Hematopoietic multipotent progenitor cell treated with erythropoietin and hydrocortisone succinate and interleukin-3 and kit ligand, for 8 days (in vitro differentiated cells): Measurements from ENCODE around the gene GALNT17.

Experiments
- DNase-seq: peaks from one replicate; pipeline ENCODE4 v3.0.0-alpha.2; 2015

Gene GALNT17

DNA sequence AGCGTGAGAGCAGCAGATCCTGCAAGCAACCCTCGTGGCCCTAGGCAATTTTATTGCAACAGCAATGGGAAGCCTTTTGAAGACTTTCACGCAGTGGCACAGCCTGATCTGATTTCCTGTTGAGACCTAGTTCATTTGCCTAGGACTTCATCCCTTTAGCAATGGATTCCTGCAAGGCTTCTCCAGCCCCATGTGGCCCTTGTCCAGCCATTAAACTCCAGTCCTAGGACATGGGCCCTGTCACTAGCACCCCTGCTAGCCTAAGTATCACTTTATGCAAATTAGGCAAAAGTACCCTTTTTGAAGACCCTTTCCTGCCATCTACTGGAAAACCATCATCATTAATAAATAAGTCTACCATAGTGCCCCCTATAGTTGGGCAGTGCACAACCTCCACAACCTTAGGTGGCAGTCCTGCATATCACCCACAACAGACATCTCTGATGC is 379.4 kb downstream of the GALNT17 start:
- DNase-seq, result no peak

DNA sequence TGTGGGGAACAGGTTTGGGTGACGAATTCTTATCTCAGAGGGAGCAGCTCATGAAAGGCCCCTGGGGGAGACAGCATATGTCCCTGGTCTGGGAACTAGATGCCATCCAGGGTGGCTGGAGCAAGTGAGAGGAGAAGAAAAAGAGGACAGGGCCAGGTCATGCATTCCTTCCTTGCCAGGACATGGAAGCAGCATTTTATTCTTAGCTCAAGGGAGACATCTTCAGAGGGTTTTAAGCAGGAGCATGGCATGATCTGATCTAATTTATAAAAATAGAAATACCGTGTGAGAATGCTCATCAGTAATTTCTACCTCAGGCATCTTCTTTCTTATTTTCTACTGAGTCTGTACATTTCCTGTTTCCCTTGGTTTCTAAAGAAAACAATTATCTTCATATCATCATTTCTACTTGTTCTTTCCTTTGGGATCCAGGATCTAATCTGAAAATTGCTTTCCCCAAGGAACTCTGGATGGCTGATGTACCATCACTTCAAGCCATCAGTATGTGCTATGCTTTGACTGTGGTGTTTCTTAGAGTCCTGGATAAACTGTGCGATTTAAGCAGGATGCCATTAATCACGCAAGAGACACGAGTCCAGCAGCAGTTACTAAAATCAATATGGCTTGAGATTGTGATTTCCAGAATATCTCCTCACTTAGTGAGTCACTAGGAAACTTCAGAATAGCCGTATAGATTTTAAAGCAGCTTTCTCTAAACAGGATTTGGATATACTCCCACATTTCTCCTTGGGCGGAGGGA is 386.2 kb downstream of the GALNT17 start:
- no peak for DNase-seq

DNA sequence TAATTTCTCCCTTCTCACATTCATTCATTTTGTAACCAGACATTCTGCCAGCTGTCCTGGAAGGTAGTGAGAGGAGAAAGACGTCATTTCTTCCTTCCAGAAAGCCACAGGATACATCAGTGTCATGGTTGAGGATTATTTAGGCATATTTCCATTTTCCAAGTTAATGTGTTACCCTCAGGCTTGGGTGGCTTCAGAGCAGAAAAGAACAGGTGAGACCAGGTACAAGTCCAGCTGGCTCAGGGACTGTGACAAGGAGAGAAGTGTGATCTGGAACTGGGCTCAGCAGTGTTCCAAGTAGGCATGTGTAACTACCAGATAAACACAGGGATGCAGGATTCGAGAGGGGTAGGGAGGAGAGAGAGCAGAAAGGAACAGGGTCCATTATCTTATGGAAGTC is 386.9 kb downstream of the GALNT17 start:
- DNase-seq, result no peak

DNA sequence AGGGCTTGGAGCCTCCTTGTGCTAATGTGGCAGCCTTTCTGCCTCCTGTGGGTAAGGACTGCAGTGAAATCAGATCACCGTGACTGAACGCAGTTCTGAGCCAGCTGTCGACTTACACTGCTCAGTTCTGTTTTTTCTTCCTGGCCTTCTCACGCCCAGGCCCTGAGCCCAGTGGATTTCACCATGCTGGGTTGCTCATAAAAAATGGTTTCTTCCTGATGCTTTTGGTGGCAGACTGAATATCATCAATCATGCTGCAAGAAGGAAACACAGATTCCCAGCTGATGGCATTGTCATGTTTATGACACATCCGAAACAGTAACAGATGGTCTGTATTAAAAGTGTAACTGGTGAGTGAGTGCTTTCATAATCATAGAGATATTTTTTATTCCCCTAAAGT is 389.6 kb downstream of the GALNT17 start:
- DNase-seq, result no peak

DNA sequence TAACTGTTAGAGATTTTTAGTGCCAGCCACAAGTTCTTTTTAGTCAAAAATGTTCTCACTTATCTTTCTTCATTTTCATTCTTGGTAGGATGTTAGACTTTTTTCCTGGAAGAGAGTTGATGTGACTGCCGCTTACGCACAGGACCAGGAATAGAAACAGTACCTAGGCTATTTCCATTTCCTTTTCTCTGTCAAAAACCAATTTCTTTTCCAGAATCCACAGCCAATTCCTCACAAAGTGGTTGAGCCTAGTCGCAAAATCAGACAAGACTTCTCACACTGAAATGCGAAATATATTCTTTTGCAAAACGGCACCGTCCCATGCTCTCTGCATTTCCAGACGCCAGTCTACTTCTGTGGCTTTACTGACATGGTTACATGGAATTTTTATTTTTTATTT is 394.2 kb downstream of the GALNT17 start:
- no peak for DNase-seq

DNA sequence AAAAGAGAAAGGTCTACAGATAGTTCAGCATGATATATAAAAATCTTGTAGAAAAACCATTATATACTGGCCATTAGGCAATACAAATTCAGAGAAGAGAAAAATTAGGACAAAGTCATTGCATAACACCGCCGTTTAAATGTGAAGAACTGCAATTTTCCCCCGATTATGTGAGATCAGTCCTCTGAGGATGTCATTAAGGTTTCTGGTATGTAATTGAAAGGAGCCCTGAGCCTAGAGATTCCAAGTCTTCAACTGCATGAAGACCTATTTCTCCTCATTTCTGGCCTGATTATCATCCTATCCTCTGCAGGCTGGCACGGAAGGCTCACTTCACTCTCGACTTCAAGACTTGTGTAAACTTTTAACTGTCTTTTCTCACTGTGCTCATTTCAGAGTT is 395.3 kb downstream of the GALNT17 start:
- no peak for DNase-seq

DNA sequence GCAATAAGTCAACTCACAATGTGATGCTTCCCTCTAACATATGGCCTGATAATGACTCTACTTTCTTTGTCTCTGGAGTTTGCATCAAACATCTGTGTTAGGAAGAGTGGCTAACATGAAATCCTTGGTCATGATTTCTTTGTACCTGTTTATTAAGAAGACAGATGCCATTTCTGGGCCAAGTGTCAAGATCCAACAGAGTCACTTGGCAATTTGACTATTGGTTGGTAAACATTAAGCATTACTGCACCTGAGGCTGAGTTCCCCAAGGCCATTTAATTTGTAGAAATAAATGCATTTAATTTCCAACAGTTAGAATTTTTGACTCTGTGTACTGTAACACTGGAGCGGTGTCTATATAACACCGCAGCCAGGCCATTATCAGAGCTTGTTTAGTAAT is 403.7 kb downstream of the GALNT17 start:
- DNase-seq, result no peak

DNA sequence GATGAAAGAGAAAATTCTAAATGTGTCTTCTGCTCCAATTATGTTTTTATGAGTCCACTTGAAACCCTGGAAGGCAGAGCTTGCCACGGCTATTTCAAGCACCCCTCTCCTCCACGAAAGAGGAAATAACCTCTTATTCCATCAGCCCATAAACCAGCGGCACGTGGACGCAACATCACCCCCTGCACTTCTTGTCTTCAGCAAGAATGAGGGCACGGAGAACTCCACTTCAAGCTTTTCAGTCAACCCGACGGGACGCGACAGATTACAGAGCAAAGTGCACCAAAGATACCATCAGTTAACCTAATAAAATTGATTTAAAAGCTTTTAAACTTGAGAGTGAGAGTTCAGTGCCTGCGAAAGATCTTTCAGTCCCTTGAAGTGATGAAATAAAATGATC is 406.3 kb downstream of the GALNT17 start:
- DNase-seq, result no peak

DNA sequence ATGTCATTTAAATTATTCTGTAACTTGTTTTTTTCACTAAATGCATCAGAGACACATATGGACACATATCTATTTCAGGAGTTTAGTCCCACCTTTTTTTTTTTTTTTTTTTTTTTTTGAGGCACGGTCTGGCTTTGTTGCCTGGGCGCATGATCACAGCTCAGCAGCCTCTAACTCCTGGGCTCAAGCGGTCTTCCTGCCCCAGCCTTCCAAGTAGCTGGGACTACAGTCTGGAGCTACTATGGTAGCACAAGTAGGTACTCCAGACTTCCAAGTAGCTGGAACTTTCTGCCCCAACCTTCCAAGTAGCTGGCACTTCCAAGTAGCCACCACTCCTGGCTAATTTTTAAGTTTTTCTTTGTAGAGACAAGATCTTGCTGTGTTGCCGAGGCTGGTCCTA is 407.7 kb downstream of the GALNT17 start:
- no peak for DNase-seq

DNA sequence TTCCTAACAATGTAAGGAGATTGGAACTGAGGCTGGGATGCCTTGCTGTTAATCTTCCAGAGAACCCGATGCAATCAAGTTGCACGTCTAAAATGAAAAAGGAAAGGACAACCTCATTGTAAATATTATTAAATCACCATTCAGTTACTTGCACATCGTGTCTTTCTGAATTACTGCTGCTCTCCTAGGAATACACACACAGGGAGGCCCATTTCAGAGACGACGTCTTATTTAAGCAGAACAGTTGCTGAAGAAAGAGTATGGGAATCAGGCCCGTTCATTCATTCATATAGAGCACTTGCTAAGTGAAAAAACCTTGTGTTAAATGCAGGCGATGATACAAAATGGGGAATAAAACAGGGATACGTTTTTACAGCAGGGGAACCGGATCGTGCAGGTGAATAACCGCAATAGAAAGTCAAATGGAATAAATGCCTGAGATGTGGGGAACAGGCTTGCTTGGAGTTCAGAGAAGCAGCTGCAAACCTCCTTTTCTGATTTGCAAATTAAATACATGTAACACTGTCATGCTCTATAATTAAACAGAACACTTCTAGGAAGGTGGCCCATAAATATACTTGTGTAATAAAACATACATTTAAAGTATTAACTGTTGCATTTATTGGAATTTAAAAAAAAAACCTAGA is 409.9 kb downstream of the GALNT17 start:
- no peak for DNase-seq

DNA sequence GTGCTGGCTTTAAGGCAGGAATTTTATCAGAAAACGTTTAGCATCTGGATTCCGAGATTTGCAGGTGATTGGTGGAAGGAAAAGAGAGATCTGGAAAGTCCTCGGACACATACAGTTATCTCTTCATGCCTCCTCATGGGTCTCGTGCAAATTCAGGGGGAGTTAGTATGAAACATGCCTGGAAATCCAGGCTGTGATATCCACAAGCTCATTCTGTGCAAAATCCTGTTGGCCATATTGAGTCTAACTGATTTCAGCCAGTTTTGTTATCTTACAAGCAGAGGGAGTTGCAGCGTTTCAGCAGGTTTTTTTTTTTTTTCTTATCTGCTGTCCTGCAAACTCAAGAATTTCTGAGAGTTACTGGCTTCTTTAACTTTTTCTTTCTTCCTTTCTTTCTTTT is 411.5 kb downstream of the GALNT17 start:
- DNase-seq, result no peak

DNA sequence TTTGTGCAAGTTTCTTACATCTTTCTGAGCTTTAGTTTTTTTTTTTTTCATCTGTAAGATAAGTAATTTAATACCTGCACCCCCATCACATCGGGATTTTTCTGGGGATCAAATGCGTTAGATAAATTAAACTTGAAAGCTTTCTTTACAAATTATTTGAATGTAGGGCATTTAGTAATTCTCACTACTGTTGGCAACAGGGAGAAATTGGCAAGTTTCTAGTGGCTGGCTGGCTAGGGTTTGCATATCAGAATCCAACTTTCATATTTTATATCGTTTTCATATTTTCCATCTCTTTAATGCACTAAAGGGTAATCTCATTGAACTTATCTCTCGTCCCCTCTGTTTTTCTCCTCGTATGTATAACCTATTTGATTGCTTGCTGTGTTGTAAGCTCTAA is 412.9 kb downstream of the GALNT17 start:
- no peak for DNase-seq

DNA sequence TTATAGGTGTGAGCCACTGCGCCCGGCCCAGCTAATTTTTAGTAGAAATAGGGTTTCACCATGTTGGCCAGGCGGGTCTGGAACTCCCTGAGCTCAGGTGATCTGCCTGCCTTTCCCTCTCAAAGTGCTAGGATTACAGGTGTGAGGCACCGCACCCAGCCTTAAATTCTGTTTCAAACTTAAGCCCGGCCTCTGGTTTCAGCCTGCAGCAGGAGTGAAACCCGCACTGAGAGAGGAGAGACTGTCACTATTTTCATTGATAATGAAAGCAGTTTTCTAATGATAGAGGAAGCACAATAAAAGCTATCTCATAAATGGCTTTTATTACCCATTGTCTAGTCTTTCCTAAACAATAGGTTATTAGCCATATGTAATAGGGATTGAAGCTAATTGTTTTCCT is 415.5 kb downstream of the GALNT17 start:
- no peak for DNase-seq

DNA sequence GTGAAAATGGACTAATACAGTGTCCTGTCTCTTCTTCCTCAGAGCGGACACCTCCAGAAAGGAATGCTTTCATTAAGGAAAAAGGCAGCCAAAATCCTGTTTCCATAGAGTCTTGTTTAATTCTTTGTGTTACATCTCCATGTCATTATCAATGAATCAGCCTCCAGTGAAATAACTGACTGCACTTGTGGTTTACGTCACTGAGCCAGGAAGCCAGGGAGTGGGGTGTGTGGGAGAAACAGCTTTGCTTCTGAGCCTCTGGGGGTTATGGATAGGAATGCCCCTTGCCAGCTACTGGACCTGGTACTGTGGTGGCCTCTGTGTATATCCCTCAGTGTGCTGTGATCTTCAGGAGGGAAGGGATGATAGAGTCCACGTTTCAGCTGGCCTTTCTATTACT is 416.8 kb downstream of the GALNT17 start:
- no peak for DNase-seq

DNA sequence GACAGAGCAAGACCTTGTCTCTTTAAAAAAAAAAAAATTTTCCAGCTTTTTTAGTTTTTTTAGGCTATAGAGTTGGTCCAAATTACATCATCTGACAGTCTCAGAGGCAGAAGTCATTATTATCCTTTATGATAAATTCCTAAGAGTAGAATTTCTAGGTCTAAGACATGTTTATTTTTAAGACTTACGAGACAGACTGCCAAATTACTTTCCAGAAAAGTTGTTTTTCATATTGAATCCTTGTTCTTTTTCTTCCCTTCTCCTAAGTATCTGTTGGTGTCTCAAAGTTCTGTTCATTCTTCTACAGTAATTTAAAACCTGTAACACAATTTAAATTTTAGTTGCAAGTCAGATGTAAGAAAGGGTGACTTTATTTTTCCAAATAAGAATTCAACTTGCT is 421.4 kb downstream of the GALNT17 start:
- DNase-seq, result no peak

DNA sequence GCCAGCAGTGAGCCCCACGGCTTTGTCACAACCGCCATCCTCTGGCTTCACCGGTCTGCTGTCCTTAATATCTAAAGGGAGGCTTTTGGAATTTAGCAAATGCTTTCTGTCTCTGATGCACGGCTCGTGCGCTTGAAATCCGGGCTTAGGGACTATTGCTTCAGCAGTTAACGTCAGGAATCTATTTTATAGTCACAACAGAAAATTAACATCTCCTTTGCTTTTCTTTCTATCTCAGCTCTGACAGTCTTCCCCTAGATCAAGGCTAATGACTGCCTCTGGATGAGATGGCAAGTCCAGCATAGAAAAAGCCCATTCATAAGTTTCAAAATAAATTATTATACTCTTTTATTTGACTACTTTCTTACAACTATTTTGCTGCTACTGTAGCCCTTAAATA is 423.8 kb downstream of the GALNT17 start:
- DNase-seq, result no peak

DNA sequence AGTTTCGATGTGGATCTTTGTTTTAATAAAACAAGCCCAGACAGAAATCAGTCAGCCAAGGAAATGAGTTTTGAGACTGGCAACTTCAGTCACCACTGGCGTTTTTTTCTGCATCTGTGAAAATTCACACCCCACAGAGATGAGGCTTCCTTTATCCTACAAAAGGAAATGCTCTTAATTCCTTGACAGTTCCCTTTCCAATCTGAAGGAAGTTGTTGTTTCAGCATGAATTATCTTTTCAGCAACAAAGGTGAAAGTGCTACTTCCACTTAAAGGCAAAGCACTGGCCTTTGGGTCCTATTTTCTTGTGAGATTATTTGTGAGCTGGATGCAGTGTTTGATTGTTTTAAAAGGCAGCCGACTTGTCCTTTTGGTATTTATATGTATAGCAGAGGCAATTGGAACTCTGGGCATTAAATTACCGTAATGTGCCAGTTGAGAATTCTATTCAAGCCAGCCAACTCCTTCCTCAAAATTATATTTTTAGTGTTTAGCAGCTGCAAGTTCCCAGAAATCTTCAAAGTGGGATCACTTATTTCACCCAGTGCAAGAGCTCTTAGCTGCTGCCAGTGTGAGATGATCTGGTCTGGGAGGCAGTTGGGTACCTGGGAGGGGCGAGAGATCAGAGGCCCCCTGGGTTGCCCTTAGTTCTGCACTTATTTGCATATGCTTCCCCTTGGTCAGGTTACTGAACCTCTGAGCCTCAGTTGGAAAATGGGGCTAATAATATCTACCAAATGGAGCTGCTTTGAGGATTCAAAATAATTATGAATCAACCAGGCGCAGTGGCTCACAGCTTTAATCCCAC is 427.1 kb downstream of the GALNT17 start:
- DNase-seq, result no peak

DNA sequence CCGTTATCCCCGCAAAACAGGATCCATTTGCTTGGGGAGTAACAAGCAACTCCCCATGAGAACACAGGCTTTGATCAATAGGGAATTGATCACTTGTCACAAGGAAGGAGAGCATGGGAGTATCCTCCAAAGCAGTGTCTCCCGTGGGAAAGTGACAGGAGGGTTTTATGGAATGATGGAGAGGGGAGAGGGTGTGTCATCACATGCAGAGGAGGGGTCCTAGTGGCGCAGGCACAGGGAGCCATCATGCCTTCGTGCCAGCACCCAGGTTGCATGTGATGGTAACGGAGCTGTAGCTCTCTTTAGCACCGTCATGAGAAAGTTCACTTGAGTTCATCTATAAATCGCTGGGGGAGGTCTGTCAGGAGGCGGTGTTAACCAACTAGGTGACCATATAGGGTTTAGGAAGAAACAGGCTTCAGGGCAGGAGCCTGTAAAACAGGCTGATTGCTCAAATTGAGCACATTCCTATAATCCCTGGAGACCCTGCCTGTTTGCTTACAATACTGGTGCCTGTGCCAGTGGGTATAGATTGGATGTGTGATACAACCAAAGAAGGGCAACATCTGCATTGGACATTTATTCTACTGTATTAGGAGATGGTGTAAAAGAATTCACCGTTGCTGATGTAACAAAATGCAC is 428.5 kb downstream of the GALNT17 start:
- DNase-seq, result no peak

DNA sequence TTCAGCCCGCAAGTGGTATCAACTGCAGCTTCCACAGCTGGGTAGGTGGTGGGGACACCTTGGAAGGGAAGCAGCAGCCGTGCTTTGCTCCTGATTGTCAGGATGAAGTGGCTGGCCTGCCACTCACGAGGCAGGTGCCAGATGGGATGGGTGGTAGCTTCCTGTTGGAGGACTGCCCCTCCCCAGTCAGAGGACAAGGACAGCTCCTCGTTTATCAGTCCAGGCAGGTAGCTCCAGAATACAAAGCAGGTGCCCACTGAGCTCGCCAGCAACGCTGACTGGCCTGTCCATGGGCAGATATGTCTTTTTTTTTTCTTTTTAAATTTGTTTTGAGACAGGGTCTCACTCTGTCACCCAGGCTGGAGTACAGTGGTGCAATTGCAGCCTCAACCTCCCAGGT is 431.3 kb downstream of the GALNT17 start:
- DNase-seq, result no peak

DNA sequence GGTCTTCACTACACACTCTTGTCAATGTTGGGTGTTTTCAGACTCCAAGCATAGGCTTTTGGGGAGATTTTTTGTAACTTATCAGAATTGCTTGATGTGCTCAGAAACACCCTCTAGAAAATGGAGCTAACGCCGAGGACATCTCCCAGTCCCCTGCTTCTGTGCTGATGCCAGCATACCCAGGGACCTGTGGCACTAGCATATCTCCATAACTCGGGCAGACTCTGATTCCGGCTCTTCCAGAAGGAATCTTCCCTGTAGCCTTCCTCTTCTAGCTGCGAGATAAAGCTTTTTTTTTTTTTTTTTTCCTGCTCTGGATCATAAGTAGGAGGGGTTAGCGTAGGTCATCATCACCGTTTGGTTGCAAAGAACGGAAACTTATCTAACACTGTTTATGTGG is 434.4 kb downstream of the GALNT17 start:
- no peak for DNase-seq

DNA sequence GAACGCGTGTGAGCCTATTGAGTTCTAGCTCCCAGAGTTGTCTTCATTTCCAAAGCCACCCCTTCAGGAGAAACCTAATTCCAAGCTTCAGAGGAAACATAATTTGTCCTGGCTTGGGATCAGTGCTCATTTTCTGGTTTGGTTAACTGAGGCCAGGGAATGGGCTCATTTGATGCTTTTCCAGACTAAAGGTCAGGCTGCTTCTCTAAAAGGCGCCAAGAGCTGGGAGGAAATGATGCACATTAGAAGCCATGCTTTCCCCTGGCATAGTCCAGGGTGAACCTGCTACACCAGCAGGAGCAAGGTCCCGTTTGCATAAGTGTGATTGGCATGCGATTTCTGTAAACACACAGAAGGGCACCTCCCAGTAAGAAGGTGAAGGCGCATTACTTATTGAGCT is 435.0 kb downstream of the GALNT17 start:
- no peak for DNase-seq

DNA sequence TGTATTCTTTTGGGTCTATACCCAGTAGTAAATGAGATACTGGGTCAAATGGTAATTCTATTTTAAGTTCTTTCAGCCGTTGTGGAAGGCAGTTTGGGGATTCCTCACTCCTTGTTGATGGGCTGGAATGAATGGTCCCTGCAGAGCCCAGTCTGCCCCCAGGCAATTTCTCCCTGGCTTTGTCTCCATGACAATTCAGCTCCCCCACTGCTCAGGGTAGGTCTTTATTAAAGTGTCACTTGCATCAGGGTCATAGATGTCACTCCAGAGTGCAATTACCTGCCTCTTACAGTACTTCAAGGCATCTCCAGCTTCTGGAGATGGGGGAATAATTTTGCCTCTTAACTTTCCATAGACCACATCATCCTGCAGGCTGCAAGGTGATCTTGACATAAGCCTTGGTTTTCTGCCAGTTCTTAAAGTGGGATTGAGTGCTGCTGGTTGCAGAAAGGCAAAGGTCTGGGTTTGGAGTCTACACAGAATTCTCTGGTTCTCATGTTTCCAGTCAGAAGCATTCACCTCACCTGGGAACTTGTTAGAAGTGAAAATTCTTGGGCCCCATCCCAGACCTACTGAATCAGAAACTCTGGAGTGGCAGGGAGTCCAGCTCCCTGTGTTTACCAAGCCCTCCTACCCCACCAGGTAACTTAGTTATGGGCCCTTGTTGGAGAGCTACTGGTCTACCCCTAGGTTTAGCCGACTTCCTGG is 442.4 kb downstream of the GALNT17 start:
- DNase-seq, result no peak

DNA sequence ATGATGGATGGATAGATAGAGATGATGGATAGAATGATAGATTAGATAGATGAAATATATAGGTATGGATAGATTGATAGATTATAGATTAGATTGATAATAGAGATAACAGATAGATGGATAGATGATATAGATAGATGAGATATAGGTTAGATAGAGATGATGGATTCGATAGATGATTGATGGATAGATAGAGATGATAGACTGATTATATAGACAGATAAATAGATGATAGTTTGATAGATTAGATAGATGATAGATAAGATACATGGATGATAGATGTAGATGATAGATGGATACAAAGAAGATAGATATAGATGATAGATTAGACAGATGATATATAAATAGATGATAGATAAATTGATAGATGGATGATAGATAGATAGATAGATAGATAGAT is 448.1 kb downstream of the GALNT17 start:
- no peak for DNase-seq
